ENCODE measurements around the gene GALNT13.

GALNT13 gene

DNA sequence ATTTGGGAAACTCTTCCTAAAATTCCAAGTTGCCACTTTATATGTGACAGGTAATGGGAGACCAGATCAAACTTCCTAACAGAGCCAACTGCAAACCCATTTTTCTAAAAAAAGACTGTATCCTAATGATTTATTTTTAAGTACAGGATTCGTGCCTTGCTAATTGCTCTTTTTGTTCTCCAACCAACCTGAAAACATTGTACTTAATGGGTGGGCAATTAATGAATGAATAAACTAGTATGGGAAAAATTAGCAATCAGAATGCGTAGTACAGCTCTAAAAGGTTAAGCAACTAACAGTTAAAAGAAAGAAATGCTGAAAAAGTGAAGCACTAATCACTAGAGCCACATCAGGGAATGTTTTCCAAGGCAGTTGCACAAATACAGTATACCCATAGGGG is 609.6 kb downstream of the GALNT13 start:
- Histone ChIP-seq H2BK5ac (ENCODE audit: low read length) (no peak overlapping the region), H3K36me3 (replicated peaks in 1 of 2; ENCODE audit: control insufficient read depth in 2 of 2, insufficient read depth in 2 of 2, low read length in 2 of 2) (no peaks in the 10 kb centered on the region), H2BK120ac (ENCODE audit: low read depth, low read length) (no peak overlapping the region), H3K4ac (ENCODE audit: low read length) (no peak overlapping the region), H3K18ac (ENCODE audit: low read length) (no peak overlapping the region), H3K9ac (ENCODE audit: low read depth, low read length, poor library complexity) (no peak overlapping the region), H3K79me1 (ENCODE audit: low read depth, low read length) (no peaks in the 10 kb centered on the region), H3K27ac (replicated peaks; ENCODE audit: low read length) (no peak overlapping the region), H3K4me3 (ENCODE audit: low read length in 2 of 2) (no peak overlapping the region), H4K8ac (ENCODE audit: low read depth, low read length) (no peak overlapping the region), H3K23ac (ENCODE audit: low read depth, low read length, poor library complexity) (no peak overlapping the region), H3K14ac (ENCODE audit: low read length) (no peak overlapping the region), H2BK12ac (ENCODE audit: low read length) (no peak overlapping the region), H3K4me1 (ENCODE audit: control insufficient read depth in 2 of 2, insufficient read depth in 1 of 2, low read depth in 1 of 2, low read length in 2 of 2) (no peaks in the 10 kb centered on the region), H2AK5ac (ENCODE audit: low read depth, low read length) (no peak overlapping the region), H2AFZ (ENCODE audit: low read length) (no peak overlapping the region), H3K4me2 (ENCODE audit: insufficient read depth, low read length, poor library complexity, severe bottlenecking) (no peak overlapping the region), H4K91ac (ENCODE audit: low read depth, low read length, poor library complexity) (no peak overlapping the region), H3K9me3 (replicated peaks in 1 of 2; ENCODE audit: control insufficient read depth in 2 of 2, insufficient read depth in 1 of 2, low read depth in 1 of 2, low read length in 2 of 2) (no peaks in the 10 kb centered on the region), H2BK15ac (ENCODE audit: low read length) (no peak overlapping the region), H3K27me3 (ENCODE audit: control insufficient read depth in 3 of 3, insufficient read depth in 3 of 3, low read depth in 1 of 3, low read length in 3 of 3) (no peaks in the 10 kb centered on the region)
- WGBS, 2 donors (ENCODE audit: extremely low coverage in 2 of 2, insufficient read length in 2 of 2, insufficient replicate concordance in 1 of 2): no CpG with 5 or more reads among the region's 2 CpGs
- no peak for DNase-seq (ENCODE audit: low spot score)

DNA sequence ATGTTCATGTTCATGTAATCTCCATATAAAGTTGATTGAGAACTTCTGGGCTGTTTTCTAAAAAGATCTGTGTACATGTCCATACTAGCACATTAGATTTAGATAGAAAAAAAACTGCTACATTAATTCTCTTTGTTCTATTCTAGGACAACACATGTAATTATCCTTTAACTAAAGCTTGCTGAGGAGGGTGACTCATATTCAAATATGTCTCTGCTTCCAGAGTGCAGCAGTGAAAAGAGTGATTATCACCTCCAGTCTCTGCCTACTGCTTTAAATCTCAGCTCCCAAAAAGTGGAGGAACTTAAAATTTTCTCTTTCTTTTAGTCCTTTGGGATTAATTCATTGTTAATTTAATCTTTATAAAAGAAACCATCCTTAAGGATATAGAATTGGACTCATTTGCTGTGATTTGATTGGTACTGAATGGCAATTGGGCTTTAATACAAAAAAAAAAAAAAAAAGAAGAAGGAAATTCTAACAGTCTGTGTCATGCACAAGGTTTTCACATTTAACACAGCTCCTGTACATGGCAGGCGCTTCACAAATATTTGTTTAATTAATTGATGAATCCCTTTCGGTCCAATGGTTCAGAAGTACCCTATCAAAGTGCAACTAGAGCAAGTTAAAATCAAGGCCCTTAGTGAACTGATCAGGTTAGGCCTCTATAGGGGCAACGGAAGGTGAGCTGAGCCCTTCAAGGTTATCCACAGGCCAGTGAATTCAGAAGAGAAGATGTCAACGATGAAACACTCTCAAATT is 612.8 kb downstream of the GALNT13 start:
- Histone ChIP-seq H3K27ac (replicated peaks; ENCODE audit: low read length) (no peak overlapping the region), H2BK12ac (ENCODE audit: low read length) (no peak overlapping the region), H3K23ac (ENCODE audit: low read depth, low read length, poor library complexity) (no peak overlapping the region), H3K4me1 (ENCODE audit: control insufficient read depth in 2 of 2, insufficient read depth in 1 of 2, low read depth in 1 of 2, low read length in 2 of 2) (no peaks in the 10 kb centered on the region), H2AK5ac (ENCODE audit: low read depth, low read length) (no peak overlapping the region), H3K4me2 (ENCODE audit: insufficient read depth, low read length, poor library complexity, severe bottlenecking) (no peak overlapping the region), H3K4ac (ENCODE audit: low read length) (no peak overlapping the region), H3K4me3 (ENCODE audit: low read length in 2 of 2) (no peak overlapping the region), H2BK15ac (ENCODE audit: low read length) (no peak overlapping the region), H3K79me1 (ENCODE audit: low read depth, low read length) (no peaks in the 10 kb centered on the region), H4K91ac (ENCODE audit: low read depth, low read length, poor library complexity) (no peak overlapping the region), H3K9me3 (replicated peaks in 1 of 2; ENCODE audit: control insufficient read depth in 2 of 2, insufficient read depth in 1 of 2, low read depth in 1 of 2, low read length in 2 of 2) (no peaks in the 10 kb centered on the region), H2BK120ac (ENCODE audit: low read depth, low read length) (no peak overlapping the region), H2BK5ac (ENCODE audit: low read length) (no peak overlapping the region), H4K8ac (ENCODE audit: low read depth, low read length) (no peak overlapping the region), H3K27me3 (ENCODE audit: control insufficient read depth in 3 of 3, insufficient read depth in 3 of 3, low read depth in 1 of 3, low read length in 3 of 3) (no peaks in the 10 kb centered on the region), H2AFZ (ENCODE audit: low read length) (no peak overlapping the region), H3K9ac (ENCODE audit: low read depth, low read length, poor library complexity) (no peak overlapping the region), H3K18ac (ENCODE audit: low read length) (no peak overlapping the region), H3K36me3 (replicated peaks in 1 of 2; ENCODE audit: control insufficient read depth in 2 of 2, insufficient read depth in 2 of 2, low read length in 2 of 2) (no peaks in the 10 kb centered on the region), H3K14ac (ENCODE audit: low read length) (no peak overlapping the region)
- DNase-seq (ENCODE audit: low spot score): no peak
- WGBS, 2 donors (ENCODE audit: extremely low coverage in 2 of 2, insufficient read length in 2 of 2, insufficient replicate concordance in 1 of 2): no CpG with 5 or more reads among the region's 4 CpGs

DNA sequence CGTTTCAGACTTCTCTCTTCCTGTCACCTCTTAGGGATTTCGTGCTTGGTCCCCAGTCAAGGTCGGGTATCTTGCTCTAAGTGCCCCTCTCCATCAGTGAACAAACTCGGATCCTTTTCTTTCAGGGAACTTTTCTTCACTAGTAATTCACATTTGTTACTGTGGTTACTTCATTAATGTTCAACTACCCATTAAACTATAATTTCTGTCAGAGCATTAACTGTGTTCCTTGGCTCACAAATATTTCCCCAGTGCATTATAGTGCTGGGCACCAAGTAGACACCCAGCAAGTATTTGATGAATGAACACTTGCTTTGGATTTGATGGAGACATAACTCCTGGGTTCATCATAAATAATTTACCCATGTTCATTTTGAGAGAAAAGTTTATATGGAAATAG is 617.1 kb downstream of the GALNT13 start:
- no peak overlapping the region for H2AK5ac ChIP-seq (ENCODE audit: low read depth, low read length)
- H3K4me1 ChIP-seq (ENCODE audit: control insufficient read depth in 2 of 2, insufficient read depth in 1 of 2, low read depth in 1 of 2, low read length in 2 of 2): no peaks in the 10 kb centered on the region
- H2BK120ac ChIP-seq (ENCODE audit: low read depth, low read length): no peak overlapping the region
- H2BK5ac ChIP-seq (ENCODE audit: low read length): no peak overlapping the region
- H3K4ac ChIP-seq (ENCODE audit: low read length): no peak overlapping the region
- no peak overlapping the region for H3K23ac ChIP-seq (ENCODE audit: low read depth, low read length, poor library complexity)
- no peak overlapping the region for H2BK12ac ChIP-seq (ENCODE audit: low read length)
- DNase-seq (ENCODE audit: low spot score): no peak
- no peak overlapping the region for H3K4me3 ChIP-seq (ENCODE audit: low read length in 2 of 2)
- no peak overlapping the region for H3K27ac ChIP-seq (replicated peaks; ENCODE audit: low read length)
- H2BK15ac ChIP-seq (ENCODE audit: low read length): no peak overlapping the region
- no peak overlapping the region for H4K91ac ChIP-seq (ENCODE audit: low read depth, low read length, poor library complexity)
- H4K8ac ChIP-seq (ENCODE audit: low read depth, low read length): no peak overlapping the region
- no peaks in the 10 kb centered on the region for H3K79me1 ChIP-seq (ENCODE audit: low read depth, low read length)
- H3K4me2 ChIP-seq (ENCODE audit: insufficient read depth, low read length, poor library complexity, severe bottlenecking): no peak overlapping the region
- H3K18ac ChIP-seq (ENCODE audit: low read length): no peak overlapping the region
- no peak overlapping the region for H2AFZ ChIP-seq (ENCODE audit: low read length)
- H3K27me3 ChIP-seq (ENCODE audit: control insufficient read depth in 3 of 3, insufficient read depth in 3 of 3, low read depth in 1 of 3, low read length in 3 of 3): no peaks in the 10 kb centered on the region
- no peaks in the 10 kb centered on the region for H3K36me3 ChIP-seq (replicated peaks in 1 of 2; ENCODE audit: control insufficient read depth in 2 of 2, insufficient read depth in 2 of 2, low read length in 2 of 2)
- H3K14ac ChIP-seq (ENCODE audit: low read length): no peak overlapping the region
- H3K9me3 ChIP-seq (replicated peaks in 1 of 2; ENCODE audit: control insufficient read depth in 2 of 2, insufficient read depth in 1 of 2, low read depth in 1 of 2, low read length in 2 of 2): no peaks in the 10 kb centered on the region
- H3K9ac ChIP-seq (ENCODE audit: low read depth, low read length, poor library complexity): no peak overlapping the region
- no CpG with 5 or more reads among the region's 4 CpGs for WGBS, 2 donors (ENCODE audit: extremely low coverage in 2 of 2, insufficient read length in 2 of 2, insufficient replicate concordance in 1 of 2)

DNA sequence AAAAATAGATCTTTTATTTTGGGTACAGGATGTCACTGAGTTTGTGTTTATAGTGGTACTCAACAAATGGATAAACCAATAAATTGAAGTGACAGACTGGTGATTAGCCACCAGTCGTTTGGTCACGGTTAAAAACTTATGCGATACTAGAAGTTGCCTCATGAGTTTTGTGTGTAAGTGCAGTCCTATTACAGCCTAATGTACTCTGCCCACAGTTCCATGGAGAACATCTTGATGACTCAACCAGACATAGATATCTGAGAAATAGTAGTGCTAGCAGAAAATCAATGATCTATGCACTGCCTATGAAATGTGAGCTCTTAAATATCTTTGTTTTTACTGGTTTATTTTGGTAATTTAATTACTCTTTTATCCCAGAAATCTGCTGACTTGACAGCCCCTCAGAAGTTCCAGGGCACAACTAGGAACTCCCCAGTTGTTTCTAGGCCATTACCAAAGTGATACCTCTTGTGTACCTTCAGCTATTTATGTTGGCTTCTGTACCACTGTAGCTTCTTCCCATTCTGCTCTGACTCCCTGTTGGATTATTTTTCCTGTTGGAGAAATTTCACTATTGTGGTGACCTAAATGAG is 617.6 kb downstream of the GALNT13 start:
- Histone ChIP-seq H3K79me1 (ENCODE audit: low read depth, low read length) (no peaks in the 10 kb centered on the region), H2AFZ (ENCODE audit: low read length) (no peak overlapping the region), H3K4me3 (ENCODE audit: low read length in 2 of 2) (no peak overlapping the region), H3K18ac (ENCODE audit: low read length) (no peak overlapping the region), H2BK120ac (ENCODE audit: low read depth, low read length) (no peak overlapping the region), H3K4me1 (ENCODE audit: control insufficient read depth in 2 of 2, insufficient read depth in 1 of 2, low read depth in 1 of 2, low read length in 2 of 2) (no peaks in the 10 kb centered on the region), H4K91ac (ENCODE audit: low read depth, low read length, poor library complexity) (no peak overlapping the region), H3K9ac (ENCODE audit: low read depth, low read length, poor library complexity) (no peak overlapping the region), H3K14ac (ENCODE audit: low read length) (no peak overlapping the region), H2AK5ac (ENCODE audit: low read depth, low read length) (no peak overlapping the region), H3K4ac (ENCODE audit: low read length) (no peak overlapping the region), H2BK15ac (ENCODE audit: low read length) (no peak overlapping the region), H3K27ac (replicated peaks; ENCODE audit: low read length) (no peak overlapping the region), H3K27me3 (ENCODE audit: control insufficient read depth in 3 of 3, insufficient read depth in 3 of 3, low read depth in 1 of 3, low read length in 3 of 3) (no peaks in the 10 kb centered on the region), H2BK5ac (ENCODE audit: low read length) (no peak overlapping the region), H2BK12ac (ENCODE audit: low read length) (no peak overlapping the region), H3K9me3 (replicated peaks in 1 of 2; ENCODE audit: control insufficient read depth in 2 of 2, insufficient read depth in 1 of 2, low read depth in 1 of 2, low read length in 2 of 2) (no peaks in the 10 kb centered on the region), H3K4me2 (ENCODE audit: insufficient read depth, low read length, poor library complexity, severe bottlenecking) (no peak overlapping the region), H4K8ac (ENCODE audit: low read depth, low read length) (no peak overlapping the region), H3K36me3 (replicated peaks in 1 of 2; ENCODE audit: control insufficient read depth in 2 of 2, insufficient read depth in 2 of 2, low read length in 2 of 2) (no peaks in the 10 kb centered on the region), H3K23ac (ENCODE audit: low read depth, low read length, poor library complexity) (no peak overlapping the region)
- DNase-seq (ENCODE audit: low spot score): no peak
- WGBS, 2 donors (ENCODE audit: extremely low coverage in 2 of 2, insufficient read length in 2 of 2, insufficient replicate concordance in 1 of 2): no CpG with 5 or more reads among the region's 3 CpGs
